Esophagus muscularis mucosa (tissue), 4 donors: ENCODE data around the gene STYXL2. TPM values are rescaled to one million over a fixed set of nuclear protein-coding genes. Genes with fewer than 3 reads are reported as not detected.

Source experiments
- DNase-seq: peaks from one replicate; pipeline ENCODE4 v3.0.0-alpha.2; 2017; ENCODE audit errors: extremely low spot score
- H3K27ac ChIP-seq, 4 donors: fragments of 200-600 bp; sonication (generic); replicated peaks in 1 of 4; 1 replicate in 3 of 4; 2 replicates in 1 of 4; pipeline ENCODE4 v1.5.1; 2016 to 2019; ENCODE audit warnings: mild to moderate bottlenecking in 1 of 4
- H3K27me3 ChIP-seq, 4 donors: fragments of 200-600 bp; sonication (generic); one replicate each; pipeline versions ENCODE4 v1.5.1 to v1.6.0; 2016 to 2019
- H3K36me3 ChIP-seq, 4 donors: fragments of 200-600 bp; sonication (generic); one replicate each; pipeline ENCODE4 v1.5.1; 2016 to 2019
- H3K4me1 ChIP-seq, 4 donors: fragments of 200-600 bp; sonication (generic); one replicate each; pipeline ENCODE4 v1.5.1; 2016 to 2019
- H3K4me3 ChIP-seq, 4 donors: fragments of 200-600 bp; sonication (generic); 1 replicate in 2 of 4; 2 replicates in 2 of 4; pipeline ENCODE4 v1.5.1; 2016 to 2019; ENCODE audit warnings: mild to moderate bottlenecking in 4 of 4, moderate library complexity in 1 of 4
- H3K9me3 ChIP-seq, 4 donors: fragments of 200-600 bp; sonication (generic); 1 replicate in 3 of 4; 2 replicates in 1 of 4; pipeline ENCODE4 v1.5.1; 2016 to 2019
- EP300 ChIP-seq: sonication (generic); formaldehyde crosslinking; IDR thresholded peaks from one replicate; pipeline ENCODE4 v1.6.1; 2017; ENCODE audit warnings: antibody characterized with exemption
- POLR2A ChIP-seq: fragments of 450-650 bp; IDR thresholded peaks from one replicate; pipeline ENCODE4 v1.6.1; 2017; ENCODE audit warnings: antibody characterized with exemption, moderate library complexity, mild to moderate bottlenecking, low read depth
- POLR2AphosphoS5 ChIP-seq, 2 donors: sonication (generic); formaldehyde crosslinking; IDR thresholded peaks; one replicate each; pipeline ENCODE4 v1.6.1; 2017; ENCODE audit warnings: antibody characterized with exemption in 2 of 2
- WGBS: methylation state at CpG from one replicate; pipeline ENCODE4 v1.1.5; 2018; 5-methylcytosine and 5-hydroxymethylcytosine counted together
- intact Hi-C: fragments of 100-400 bp; cut with DNase I; formaldehyde crosslinking; loops from one replicate; pipeline ENCODE4 v1.15.1; 2023
- total RNA-seq, 4 donors: library from RNA; depleted of rRNA; stranded (reverse); fragments of >200 nt; gene quantifications; one replicate each; pipeline versions ENCODE4 v1.1.0 to v1.2.1, GENCODE V29; 2016
- TF ChIP-seq, protein P1 (sequence below), 3 experiments: fragments of 200-600 bp in 2 of 3; fragments of 450-650 bp in 1 of 3; sonication (generic) in 2 of 3; IDR thresholded peaks; one replicate each; pipeline ENCODE4 v1.5.1; 2017 to 2019; ENCODE audit warnings: antibody characterized with exemption in 3 of 3, mild to moderate bottlenecking in 2 of 3, moderate library complexity in 1 of 3

Gene STYXL2
- total RNA-seq, 4 donors from 2014 or later = 0.32 to 0.46 TPM; not detected in 2

GRCh38 chr1:167138703-167139102, 44.8 kb downstream of the STYXL2 start:
- peaks cover 0 to 3% (median 1%) of the 10 kb centered on the region in 4 donors for H3K4me1 ChIP-seq
- no peaks in the 10 kb centered on the region for H3K9me3 ChIP-seq
- intact Hi-C loops = no loop called here
- WGBS = 93% methylated on average over 1 of the region's 1 CpG
- H3K4me3 ChIP-seq = no peak overlapping the region
- H3K36me3 ChIP-seq = no peaks in the 10 kb centered on the region
- DNase-seq = peak; percentile 60
- no peak overlapping the region for H3K27ac ChIP-seq
- no peak for TF ChIP-seq POLR2AphosphoS5 (IDR thresholded peaks at IDR 0.05)
- no peak for TF ChIP-seq EP300
- TF ChIP-seq, protein P1, sequence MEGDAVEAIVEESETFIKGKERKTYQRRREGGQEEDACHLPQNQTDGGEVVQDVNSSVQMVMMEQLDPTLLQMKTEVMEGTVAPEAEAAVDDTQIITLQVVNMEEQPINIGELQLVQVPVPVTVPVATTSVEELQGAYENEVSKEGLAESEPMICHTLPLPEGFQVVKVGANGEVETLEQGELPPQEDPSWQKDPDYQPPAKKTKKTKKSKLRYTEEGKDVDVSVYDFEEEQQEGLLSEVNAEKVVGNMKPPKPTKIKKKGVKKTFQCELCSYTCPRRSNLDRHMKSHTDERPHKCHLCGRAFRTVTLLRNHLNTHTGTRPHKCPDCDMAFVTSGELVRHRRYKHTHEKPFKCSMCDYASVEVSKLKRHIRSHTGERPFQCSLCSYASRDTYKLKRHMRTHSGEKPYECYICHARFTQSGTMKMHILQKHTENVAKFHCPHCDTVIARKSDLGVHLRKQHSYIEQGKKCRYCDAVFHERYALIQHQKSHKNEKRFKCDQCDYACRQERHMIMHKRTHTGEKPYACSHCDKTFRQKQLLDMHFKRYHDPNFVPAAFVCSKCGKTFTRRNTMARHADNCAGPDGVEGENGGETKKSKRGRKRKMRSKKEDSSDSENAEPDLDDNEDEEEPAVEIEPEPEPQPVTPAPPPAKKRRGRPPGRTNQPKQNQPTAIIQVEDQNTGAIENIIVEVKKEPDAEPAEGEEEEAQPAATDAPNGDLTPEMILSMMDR (IDR thresholded peaks at IDR 0.05) = no peak
- TF ChIP-seq POLR2A = no peak
- H3K27me3 ChIP-seq = no peaks in the 10 kb centered on the region

GRCh38 chr1:167141963-167142362, 48.1 kb downstream of the STYXL2 start:
- no peak for TF ChIP-seq POLR2A
- TF ChIP-seq POLR2AphosphoS5 (IDR thresholded peaks at IDR 0.05) = no peak
- TF ChIP-seq, protein P1 (IDR thresholded peaks at IDR 0.05) = no peak
- TF ChIP-seq EP300 = no peak
- 87% methylated on average over 3 of the region's 3 CpGs for WGBS
- H3K4me3 ChIP-seq = no peak overlapping the region
- no peaks in the 10 kb centered on the region for H3K9me3 ChIP-seq
- intact Hi-C loops = no loop called here
- peaks cover 0 to 3% (median 0%) of the 10 kb centered on the region in 4 donors for H3K4me1 ChIP-seq
- H3K27ac ChIP-seq = no peak overlapping the region
- H3K27me3 ChIP-seq = no peaks in the 10 kb centered on the region
- H3K36me3 ChIP-seq = no peaks in the 10 kb centered on the region
- peak; percentile 42 for DNase-seq

Other genes with a start within 250 kb of the STYXL2 start
- 10 to 100 TPM in 1 of 4 donors, 1 to 10 TPM in 3; 7.3 to 11.5 (median 8.0) TPM for gene TADA1, start 217.8 kb upstream of the STYXL2 start, total RNA-seq
- 10 to 100 TPM in 2 of 4 donors, 1 to 10 TPM in 2; 5.3 to 13.7 (median 9.4) TPM for gene ILDR2, start 118.5 kb upstream of the STYXL2 start, total RNA-seq
- 1 to 10 TPM in 3 of 4 donors, under 1 TPM in 1; 0.83 to 2.3 (median 1.2) TPM for gene MAEL, start 104.8 kb upstream of the STYXL2 start, total RNA-seq
- gene GPA33, start 3.7 kb upstream of the STYXL2 start, total RNA-seq = under 1 TPM in 1 of 4 donors, not detected in 3; 0.57 TPM
- gene POU2F1, start 126.8 kb downstream of the STYXL2 start, total RNA-seq = 10 to 100 TPM in 2 of 4 donors, 1 to 10 TPM in 2; 7.3 to 13.4 (median 10.4) TPM